Body of pancreas (tissue), 4 donors: ENCODE results near the gene DGKQ. TPM values are rescaled to one million over a fixed set of nuclear protein-coding genes. Genes with fewer than 3 reads are reported as not detected.

Experiments used
- ATAC-seq: fragments of 150-250 bp; one replicate; pipeline ENCODE4 v1.9.1; 2016
- DNase-seq, 4 donors: peaks; one replicate each; pipeline ENCODE4 v3.0.0-alpha.2; 2019
- H3K27ac ChIP-seq, 4 donors: fragments of 200-600 bp; sonication (generic); 1 replicate in 3 of 4; 2 replicates in 1 of 4; pipeline versions ENCODE4 v1.5.1 to v1.6.1; 2016 to 2019; ENCODE audit warnings: mild to moderate bottlenecking in 1 of 4, mixed read lengths in 1 of 4, moderate library complexity in 1 of 4
- H3K27me3 ChIP-seq, 2 donors: fragments of 200-600 bp; sonication (generic); one replicate each; pipeline ENCODE4 v1.6.0; 2016; ENCODE audit warnings: mild to moderate bottlenecking in 1 of 2
- H3K36me3 ChIP-seq, 2 donors: fragments of 200-600 bp; sonication (generic); replicated peaks in 1 of 2; 2 replicates each; pipeline ENCODE4 v1.5.1; 2016; ENCODE audit warnings: low read depth in 2 of 2; ENCODE audit not compliant: insufficient read depth in 1 of 2
- H3K4me1 ChIP-seq: fragments of 200-600 bp; sonication (generic); one replicate; pipeline ENCODE4 v1.6.0; 2016
- H3K4me3 ChIP-seq, 2 donors: fragments of 200-600 bp; sonication (generic); 1 replicate in 1 of 2; 2 replicates in 1 of 2; pipeline ENCODE4 v1.5.1; 2016 to 2019
- H3K9me3 ChIP-seq, 3 donors: fragments of 200-600 bp; sonication (generic); 1 replicate in 2 of 3; 2 replicates in 1 of 3; pipeline ENCODE4 v1.5.1; 2016
- CTCF ChIP-seq, 7 experiments: fragments of 450-650 bp in 4 of 7; fragments of 200-600 bp in 3 of 7; sonication (generic) in 3 of 7; IDR thresholded peaks; one replicate each; pipeline ENCODE4 v1.5.1; 2016 to 2019; ENCODE audit warnings: antibody characterized with exemption in 7 of 7
- POLR2A ChIP-seq, 3 donors: fragments of 450-650 bp; IDR thresholded peaks; one replicate each; pipeline ENCODE4 v1.6.1; 2016; ENCODE audit warnings: antibody characterized with exemption in 3 of 3, mild to moderate bottlenecking in 2 of 3
- WGBS, 2 donors: methylation state at CpG; one replicate each; pipeline ENCODE4 v1.1.5; 2017; 5-methylcytosine and 5-hydroxymethylcytosine counted together
- intact Hi-C: fragments of 100-400 bp; cut with DNase I; formaldehyde crosslinking; loops from one replicate; pipeline ENCODE4 v1.15.1; 2023
- total RNA-seq, 2 donors: library from RNA; depleted of rRNA; stranded (reverse); fragments of >200 nt; gene quantifications; one replicate each; pipeline ENCODE4 v1.1.0, GENCODE V29; 2016

The DGKQ gene
- total RNA-seq, 2 donors from 2014 or later, result 13.2 to 17.5 TPM

GRCh38 chr4:917466-917865 lies 55.9 kb downstream of the DGKQ start:
- H3K27ac ChIP-seq, result no peak overlapping the region
- no peaks in the 10 kb centered on the region for H3K36me3 ChIP-seq
- H3K9me3 ChIP-seq, result no peaks in the 10 kb centered on the region
- DNase-seq (no peak), ATAC-seq (no peak)
- no peaks in the 10 kb centered on the region for H3K27me3 ChIP-seq
- H3K4me1 ChIP-seq, result no peaks in the 10 kb centered on the region
- no peak overlapping the region for H3K4me3 ChIP-seq
- TF ChIP-seq POLR2A (IDR thresholded peaks at IDR 0.05) (no peak), CTCF (IDR thresholded peaks at IDR 0.05) (no peak)
- 96 to 97% methylated on average over 7 of the region's 7 CpGs for WGBS, 2 donors
- intact Hi-C loops, result no loop called here

GRCh38 chr4:915595-915994 lies 57.8 kb downstream of the DGKQ start:
- DNase-seq, result peak in 1 of 4 donors; percentile 7
- Histone ChIP-seq H3K36me3 (peaks cover 0 to 9% of the 10 kb centered on the region in 2 donors), H3K4me1 (no peaks in the 10 kb centered on the region), H3K27me3 (no peaks in the 10 kb centered on the region), H3K9me3 (no peaks in the 10 kb centered on the region), H3K27ac (peak overlapping the region in 1 of 4 donors; percentile 38), H3K4me3 (no peak overlapping the region)
- 58 to 69% methylated on average over 8 of the region's 8 CpGs for WGBS, 2 donors
- intact Hi-C loops, result no loop called here
- no peak for ATAC-seq
- TF ChIP-seq POLR2A (IDR thresholded peaks at IDR 0.05) (no peak), CTCF (IDR thresholded peaks at IDR 0.05) (no peak)

- no peak for ATAC-seq
- intact Hi-C loops, result no loop called here
- Histone ChIP-seq H3K4me1 (no peaks in the 10 kb centered on the region), H3K36me3 (peaks cover 0 to 9% of the 10 kb centered on the region in 2 donors), H3K4me3 (no peak overlapping the region), H3K27me3 (no peaks in the 10 kb centered on the region), H3K27ac (peak overlapping the region in 1 of 4 donors; percentile 38), H3K9me3 (no peaks in the 10 kb centered on the region)
- TF ChIP-seq POLR2A (IDR thresholded peaks at IDR 0.05) (no peak), CTCF (IDR thresholded peaks at IDR 0.05) (no peak)
- WGBS, 2 donors, result 67 to 84% methylated on average over 18 to 20 of the region's 20 CpGs
- DNase-seq, result no peak
These were observed 58.3 kb downstream of the DGKQ start for GRCh38 chr4:915041-915474.

GRCh38 chr4:914531-914930 lies 58.8 kb downstream of the DGKQ start:
- intact Hi-C loops, result no loop called here
- no peak overlapping the region for H3K27ac ChIP-seq
- TF ChIP-seq CTCF (IDR thresholded peaks at IDR 0.05) (no peak), POLR2A (IDR thresholded peaks at IDR 0.05) (no peak)
- H3K4me3 ChIP-seq, result no peak overlapping the region
- no peaks in the 10 kb centered on the region for H3K9me3 ChIP-seq
- WGBS, 2 donors, result 84% methylated on average over 18 of the region's 21 CpGs; no CpG with 5 or more reads in 1 of the 2 donors
- H3K4me1 ChIP-seq, result no peaks in the 10 kb centered on the region
- DNase-seq (peak in 2 of 4 donors; percentile 2 to 7), ATAC-seq (no peak)
- peaks cover 0 to 9% of the 10 kb centered on the region in 2 donors for H3K36me3 ChIP-seq
- H3K27me3 ChIP-seq, result no peaks in the 10 kb centered on the region

GRCh38 chr4:913280-913618 lies 60.1 kb downstream of the DGKQ start:
- WGBS, 2 donors, result 95% methylated on average over 4 of the region's 4 CpGs
- no peaks in the 10 kb centered on the region for H3K9me3 ChIP-seq
- TF ChIP-seq CTCF (IDR thresholded peaks at IDR 0.05) (no peak), POLR2A (IDR thresholded peaks at IDR 0.05) (no peak)
- no peaks in the 10 kb centered on the region for H3K27me3 ChIP-seq
- no peak overlapping the region for H3K4me3 ChIP-seq
- ATAC-seq (no peak), DNase-seq (no peak)
- peaks cover 0 to 11% of the 10 kb centered on the region in 2 donors for H3K36me3 ChIP-seq
- no peaks in the 10 kb centered on the region for H3K4me1 ChIP-seq
- intact Hi-C loops, result no loop called here
- H3K27ac ChIP-seq, result no peak overlapping the region
